Measurements from ENCODE around the gene CSKMT. TPM values are rescaled to one million over a fixed set of nuclear protein-coding genes. Genes with fewer than 3 reads are reported as not detected.
"Not testable (repeated sequence)": the region's sequence is repeated elsewhere in the genome, so short reads cannot be mapped to it uniquely, and the experiment has no call there.

CSKMT gene
- total RNA-seq, 2 donors from 2014 or later = 35.2 to 46.0 TPM

- DNase-seq (no peak), ATAC-seq (replicated peaks in 1 of 2) (no peak)
- H3K27ac Mint-ChIP-seq = peak overlapping the region; percentile 95
- no peaks in the 10 kb centered on the region for H3K27me3 Mint-ChIP-seq (ENCODE audit: low read depth)
- H3K9me3 Mint-ChIP-seq = no peaks in the 10 kb centered on the region
- peaks cover 56% of the 10 kb centered on the region for H3K4me1 Mint-ChIP-seq (ENCODE audit: low read depth)
- peak overlapping the region; percentile 96 to 97 for H3K4me3 Mint-ChIP-seq
- H3K36me3 Mint-ChIP-seq (ENCODE audit: insufficient read depth in 2 of 2) = peaks cover 8 to 18% of the 10 kb centered on the region in 2 donors
These were observed 1.3 kb downstream of the CSKMT start for GRCh38 chr11:62666259-62666926.

DNA sequence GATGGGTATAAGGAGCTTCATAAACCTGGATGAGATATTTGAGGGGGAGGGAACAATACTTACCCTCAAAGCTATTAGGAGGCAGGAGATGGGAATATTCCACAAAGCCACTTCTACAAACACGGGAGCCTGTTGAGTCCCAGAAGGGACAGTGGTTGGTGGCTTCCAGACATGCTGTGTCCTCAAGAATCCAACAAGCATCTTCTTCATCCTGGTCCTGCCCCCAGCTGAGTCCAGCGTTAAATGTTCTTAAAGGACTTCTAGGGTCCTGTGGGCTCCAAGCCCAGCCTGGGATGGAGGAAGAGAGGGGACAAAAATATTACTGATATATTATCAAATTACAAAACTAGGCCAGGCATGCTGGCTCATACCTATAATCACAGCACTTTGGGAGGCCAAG lies 2.3 kb downstream of the CSKMT start:
- Mint-ChIP-seq H3K4me1 (ENCODE audit: low read depth) (peaks cover 58% of the 10 kb centered on the region), H3K27me3 (ENCODE audit: low read depth) (no peaks in the 10 kb centered on the region), H3K9me3 (no peaks in the 10 kb centered on the region), H3K4me3 (peak overlapping the region; percentile 96 to 97), H3K27ac (peak overlapping the region; percentile 95), H3K36me3 (ENCODE audit: insufficient read depth in 2 of 2) (peaks cover 8 to 19% of the 10 kb centered on the region in 2 donors)
- ATAC-seq (replicated peaks in 1 of 2) (no peak), DNase-seq (no peak)

DNA sequence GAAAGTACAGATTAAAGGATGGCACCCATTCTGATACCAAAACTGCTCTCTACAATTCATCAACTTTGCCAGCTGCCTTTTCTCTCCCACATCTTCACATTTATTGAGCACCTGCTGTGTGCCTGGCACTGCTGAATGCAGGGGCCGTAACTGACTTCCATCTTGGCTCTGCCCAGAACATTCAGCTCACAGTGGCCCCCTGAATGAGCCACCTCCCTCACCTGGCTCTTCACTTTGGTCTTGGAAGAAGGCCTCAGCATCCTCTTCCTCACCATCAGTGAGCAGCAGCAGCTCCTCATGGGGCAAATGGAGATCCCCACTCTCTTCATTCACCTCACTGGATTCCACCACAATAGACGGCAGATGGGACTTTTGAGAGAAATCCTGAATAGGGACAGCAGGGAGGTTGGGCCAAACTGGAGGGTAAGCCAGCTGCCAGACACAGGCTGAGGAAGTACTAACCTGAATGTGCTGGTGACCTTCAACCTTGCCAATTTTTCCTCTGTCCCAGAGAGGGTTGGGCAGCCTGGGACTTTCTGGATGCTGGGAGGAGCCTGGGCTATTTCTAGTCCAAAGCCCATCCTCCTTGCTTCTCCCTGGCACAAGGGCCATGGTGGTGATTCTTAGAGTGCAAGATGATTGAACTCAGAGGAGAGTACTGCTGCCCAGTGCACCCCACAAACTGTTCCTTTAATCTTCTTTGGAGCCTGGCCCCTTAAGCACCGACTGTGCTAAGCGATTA lies 4.5 kb downstream of the CSKMT start:
- Mint-ChIP-seq H3K36me3 (ENCODE audit: insufficient read depth in 2 of 2) (peaks cover 7 to 13% of the 10 kb centered on the region in 2 donors), H3K4me3 (peak overlapping the region; percentile 92 to 100), H3K9me3 (no peaks in the 10 kb centered on the region), H3K27me3 (ENCODE audit: low read depth) (no peaks in the 10 kb centered on the region), H3K27ac (peak overlapping the region; percentile 91), H3K4me1 (ENCODE audit: low read depth) (peaks cover 61% of the 10 kb centered on the region)
- ATAC-seq (replicated peaks in 1 of 2) (no peak), DNase-seq (no peak)

GRCh38 chr11:62671236-62671607 lies 6.1 kb downstream of the CSKMT start:
- Mint-ChIP-seq H3K4me3 (peak overlapping the region; percentile 92 to 100), H3K36me3 (ENCODE audit: insufficient read depth in 2 of 2) (peaks cover 10 to 17% of the 10 kb centered on the region in 2 donors), H3K4me1 (ENCODE audit: low read depth) (peaks cover 66% of the 10 kb centered on the region), H3K27me3 (ENCODE audit: low read depth) (no peaks in the 10 kb centered on the region), H3K27ac (peak overlapping the region; percentile 91), H3K9me3 (no peaks in the 10 kb centered on the region)
- peak; percentile 24 to 35 for ATAC-seq (replicated peaks in 1 of 2)
- peak in 1 of 2 donors; percentile 34 for DNase-seq

- Mint-ChIP-seq H3K36me3 (ENCODE audit: insufficient read depth in 2 of 2) (peaks cover 9 to 14% of the 10 kb centered on the region in 2 donors), H3K4me3 (peak within 1 kb of the TSS; percentile 92 to 100), H3K4me1 (ENCODE audit: low read depth) (peaks cover 66% of the 10 kb centered on the region), H3K27ac (peak within 1 kb of the TSS; percentile 94), H3K9me3 (no peaks in the 10 kb centered on the region), H3K27me3 (ENCODE audit: low read depth) (no peaks in the 10 kb centered on the region)
- ATAC-seq (replicated peaks in 1 of 2) (peak; percentile 85 to 88), DNase-seq (peak; percentile 83 to 86)
These were observed 6.7 kb downstream of the CSKMT start, which contains the start of the genes LBHD1 and UQCC3 for GRCh38 chr11:62671608-62672389. LBHD1 (minus strand) TSS chr11:62672267; CDS start chr11:62670031, 2,236 bp downstream. UQCC3 (plus strand) TSS chr11:62671673; CDS start chr11:62671746, 73 bp downstream.

- no peak overlapping the region for H3K27ac Mint-ChIP-seq
- peaks cover 11 to 23% of the 10 kb centered on the region in 2 donors for H3K36me3 Mint-ChIP-seq (ENCODE audit: insufficient read depth in 2 of 2)
- no peak for ATAC-seq (replicated peaks in 1 of 2)
- peaks cover 66% of the 10 kb centered on the region for H3K4me1 Mint-ChIP-seq (ENCODE audit: low read depth)
- no peaks in the 10 kb centered on the region for H3K27me3 Mint-ChIP-seq (ENCODE audit: low read depth)
- peak overlapping the region; percentile 92 to 100 for H3K4me3 Mint-ChIP-seq
- DNase-seq = no peak
- no peaks in the 10 kb centered on the region for H3K9me3 Mint-ChIP-seq
These were observed 8.0 kb downstream of the CSKMT start for GRCh38 chr11:62673196-62673525.

GRCh38 chr11:62675415-62675814 lies 10.3 kb downstream of the CSKMT start:
- Mint-ChIP-seq H3K4me1 (ENCODE audit: low read depth) (peaks cover 68% of the 10 kb centered on the region), H3K36me3 (ENCODE audit: insufficient read depth in 2 of 2) (peaks cover 11 to 21% of the 10 kb centered on the region in 2 donors)
- not testable (repeated sequence) for H3K4me3 Mint-ChIP-seq; H3K27me3 Mint-ChIP-seq (ENCODE audit: low read depth); H3K9me3 Mint-ChIP-seq; H3K27ac Mint-ChIP-seq; ATAC-seq (replicated peaks in 1 of 2); DNase-seq

GRCh38 chr11:62676698-62677097 lies 11.6 kb downstream of the CSKMT start:
- H3K9me3 Mint-ChIP-seq = no peaks in the 10 kb centered on the region
- peak overlapping the region; percentile 97 for H3K27ac Mint-ChIP-seq
- H3K27me3 Mint-ChIP-seq (ENCODE audit: low read depth) = no peaks in the 10 kb centered on the region
- H3K36me3 Mint-ChIP-seq (ENCODE audit: insufficient read depth in 2 of 2) = peaks cover 7 to 18% of the 10 kb centered on the region in 2 donors
- DNase-seq (no peak), ATAC-seq (replicated peaks in 1 of 2) (no peak)
- peaks cover 66% of the 10 kb centered on the region for H3K4me1 Mint-ChIP-seq (ENCODE audit: low read depth)
- peak overlapping the region; percentile 52 to 81 for H3K4me3 Mint-ChIP-seq

DNA sequence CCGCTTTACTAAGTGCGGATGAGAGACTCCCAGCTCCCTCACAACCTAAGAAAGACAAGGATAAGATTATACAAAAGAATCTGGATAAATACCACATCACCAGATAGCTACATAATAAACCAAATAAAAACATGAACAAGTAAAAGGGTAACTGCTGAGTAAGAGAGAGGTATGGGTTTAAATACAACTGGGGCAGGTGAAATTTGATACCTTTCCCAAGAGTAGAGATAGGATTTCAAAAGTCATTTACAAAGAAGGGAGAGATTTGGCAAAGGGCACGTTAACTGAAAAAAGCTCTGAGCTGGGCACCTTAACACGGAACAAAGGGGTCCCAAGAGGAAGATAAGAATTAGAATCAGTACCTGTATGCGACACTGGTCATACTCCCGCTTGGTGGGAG lies 12.0 kb downstream of the CSKMT start:
- ATAC-seq (replicated peaks in 1 of 2) = no peak
- no peaks in the 10 kb centered on the region for H3K9me3 Mint-ChIP-seq
- H3K4me3 Mint-ChIP-seq = peak overlapping the region; percentile 52 to 81
- H3K27ac Mint-ChIP-seq = peak overlapping the region; percentile 97
- peaks cover 64% of the 10 kb centered on the region for H3K4me1 Mint-ChIP-seq (ENCODE audit: low read depth)
- H3K27me3 Mint-ChIP-seq (ENCODE audit: low read depth) = no peaks in the 10 kb centered on the region
- no peak for DNase-seq
- H3K36me3 Mint-ChIP-seq (ENCODE audit: insufficient read depth in 2 of 2) = peaks cover 7 to 18% of the 10 kb centered on the region in 2 donors

DNA sequence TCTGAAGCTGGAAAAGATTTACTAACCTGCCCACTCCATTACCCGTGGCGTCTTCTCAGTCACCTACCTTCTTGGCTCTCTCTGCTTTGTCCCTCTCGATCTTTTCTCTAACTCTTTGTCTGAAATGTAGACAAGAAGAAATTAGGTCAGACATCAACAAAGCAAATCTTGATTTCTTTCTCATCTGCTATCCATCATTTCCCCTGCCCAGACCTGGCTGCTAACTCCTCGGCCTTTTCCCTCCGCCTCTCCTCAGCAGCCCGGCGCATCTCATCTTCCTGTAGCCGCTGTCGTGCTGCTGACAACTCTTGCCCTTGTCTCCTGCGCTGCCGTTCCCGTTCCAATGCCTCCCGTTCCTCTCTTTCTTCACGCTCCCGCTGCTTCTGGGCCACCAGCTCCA lies 12.6 kb downstream of the CSKMT start:
- Mint-ChIP-seq H3K36me3 (ENCODE audit: insufficient read depth in 2 of 2) (peaks cover 7 to 18% of the 10 kb centered on the region in 2 donors), H3K27ac (peak overlapping the region; percentile 76), H3K4me3 (peak overlapping the region; percentile 76 to 80), H3K27me3 (ENCODE audit: low read depth) (no peaks in the 10 kb centered on the region), H3K4me1 (ENCODE audit: low read depth) (peaks cover 58% of the 10 kb centered on the region), H3K9me3 (no peaks in the 10 kb centered on the region)
- DNase-seq = no peak
- ATAC-seq (replicated peaks in 1 of 2) = no peak

DNA sequence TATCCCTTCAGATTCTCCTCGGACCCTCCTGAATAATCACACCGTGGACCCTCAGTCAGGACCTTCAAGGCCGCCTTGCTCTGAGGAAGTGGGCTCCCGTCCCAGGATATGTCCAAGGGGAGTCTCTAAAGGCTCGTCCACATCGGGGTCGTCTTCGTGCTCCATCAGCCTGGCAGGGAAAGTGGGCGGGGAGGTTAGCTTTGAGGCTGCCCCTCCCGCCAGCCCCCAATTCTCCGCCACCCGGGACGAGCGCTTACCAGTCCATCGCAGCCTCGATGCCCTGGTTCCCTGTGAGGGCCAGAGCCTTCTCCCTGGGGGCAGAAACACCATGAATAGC lies 13.3 kb downstream of the CSKMT start:
- Mint-ChIP-seq H3K27me3 (ENCODE audit: low read depth) (no peaks in the 10 kb centered on the region), H3K36me3 (ENCODE audit: insufficient read depth in 2 of 2) (peaks cover 7 to 18% of the 10 kb centered on the region in 2 donors), H3K9me3 (no peaks in the 10 kb centered on the region), H3K4me1 (ENCODE audit: low read depth) (peaks cover 54% of the 10 kb centered on the region), H3K27ac (peak overlapping the region; percentile 93), H3K4me3 (peak overlapping the region; percentile 76 to 80)
- ATAC-seq (replicated peaks in 1 of 2) (peak in 1 of 2 donors; percentile 4), DNase-seq (no peak)

DNA sequence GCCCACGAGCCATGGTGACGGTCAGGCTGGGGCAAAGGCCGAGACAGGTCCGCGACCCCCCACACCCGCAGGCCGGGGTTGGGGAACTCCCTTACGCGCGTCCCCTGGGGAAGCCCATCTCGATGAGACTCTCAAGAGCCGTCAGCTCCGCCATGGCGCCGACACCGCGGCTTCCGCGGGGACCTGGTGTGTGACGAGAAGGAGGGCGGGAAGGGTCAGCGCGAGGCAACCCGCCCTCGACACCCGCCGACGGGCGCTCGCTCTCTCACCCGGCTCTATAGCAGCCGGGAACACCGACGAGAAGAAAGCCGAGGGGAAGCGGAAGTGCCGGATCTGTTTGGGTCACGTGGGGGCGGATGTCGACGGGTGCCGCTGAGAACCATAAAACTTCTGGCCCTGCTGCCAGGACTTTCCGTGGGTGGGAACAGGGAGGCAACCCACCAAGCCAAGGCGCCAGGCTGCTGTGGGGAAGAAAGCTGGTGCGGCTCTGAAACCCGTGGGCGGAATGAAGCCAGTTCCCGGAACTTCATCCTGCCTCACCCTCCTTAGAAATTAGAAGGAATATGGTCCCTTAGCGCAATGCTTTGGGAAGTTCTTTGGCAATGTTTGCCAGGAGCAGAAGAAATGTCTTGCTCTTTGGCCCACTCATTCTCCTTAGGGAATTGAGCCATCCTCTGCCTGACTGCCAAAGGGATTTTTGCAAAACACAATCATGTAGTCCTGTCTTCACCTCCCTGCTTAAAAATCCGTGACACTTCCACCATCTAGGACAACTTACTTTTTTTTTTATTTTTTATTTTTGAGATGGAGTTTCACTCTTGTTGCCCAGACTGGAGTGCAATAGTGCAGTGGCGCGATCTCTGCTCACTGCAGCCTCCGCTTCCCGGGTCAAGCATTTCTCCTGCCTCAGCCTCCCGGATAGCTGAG lies 13.9 kb downstream of the CSKMT start, which contains the start of gene UBXN1:
Gene UBXN1, minus strand, starts transcription at position 304 of the 927 bp plus-strand sequence. Its CDS starts 150 bp downstream, at position 154.
- Mint-ChIP-seq H3K36me3 (ENCODE audit: insufficient read depth in 2 of 2) (peaks cover 7 to 16% of the 10 kb centered on the region in 2 donors), H3K4me3 (peak within 1 kb of the TSS; percentile 76 to 80), H3K4me1 (ENCODE audit: low read depth) (peaks cover 50% of the 10 kb centered on the region), H3K9me3 (no peaks in the 10 kb centered on the region), H3K27me3 (ENCODE audit: low read depth) (no peaks in the 10 kb centered on the region), H3K27ac (peak within 1 kb of the TSS; percentile 93)
- DNase-seq = peak; percentile 86 to 89
- ATAC-seq (replicated peaks in 1 of 2) = peak; percentile 90 to 93

Data from activated T-cell treated with anti-CD3 and anti-CD28 coated beads, Interleukin-2, amount 50 U/mL, for 72 hours (primary cell).